Limb (tissue), 2 donors: ENCODE data around the gene GRK3.
A peak's percentile ranks its signal among the peaks of the same experiment; 100 is the strongest.

Source experiments
- DNase-seq, 2 donors: peaks; one replicate each; pipeline ENCODE4 v3.0.0-alpha.2; 2016; ENCODE audit errors: extremely low spot score in 2 of 2

Gene GRK3

GRCh38 chr22:25660336-25660735, 95.9 kb downstream of the GRK3 start:
- no peak for DNase-seq

- DNase-seq = peak in 1 of 2 donors; percentile 77
Measured at GRCh38 chr22:25661073-25661472, 96.6 kb downstream of the GRK3 start.

- DNase-seq = no peak
Measured at GRCh38 chr22:25663654-25664053, 99.2 kb downstream of the GRK3 start.

- DNase-seq = peak; percentile 35 to 58
Measured at GRCh38 chr22:25666308-25666707, 101.8 kb downstream of the GRK3 start.

- no peak for DNase-seq
Measured at GRCh38 chr22:25668437-25668836, 104.0 kb downstream of the GRK3 start.

- DNase-seq = no peak
Measured at GRCh38 chr22:25669253-25670069, 105.0 kb downstream of the GRK3 start.

GRCh38 chr22:25670070-25670461, 105.6 kb downstream of the GRK3 start:
- no peak for DNase-seq

- DNase-seq = no peak
Measured at GRCh38 chr22:25672289-25673084, 108.0 kb downstream of the GRK3 start.

- DNase-seq = no peak
Measured at GRCh38 chr22:25673713-25674112, 109.2 kb downstream of the GRK3 start.

- DNase-seq = no peak
Measured at GRCh38 chr22:25677631-25678030, 113.2 kb downstream of the GRK3 start.

GRCh38 chr22:25680051-25680450, 115.6 kb downstream of the GRK3 start:
- DNase-seq = no peak

GRCh38 chr22:25680956-25681355, 116.5 kb downstream of the GRK3 start:
- peak in 1 of 2 donors; percentile 65 for DNase-seq

GRCh38 chr22:25682109-25682508, 117.6 kb downstream of the GRK3 start:
- no peak for DNase-seq

GRCh38 chr22:25688627-25689026, 124.2 kb downstream of the GRK3 start:
- DNase-seq = no peak

- no peak for DNase-seq
Measured at GRCh38 chr22:25689631-25690030, 125.2 kb downstream of the GRK3 start.

- DNase-seq = no peak
Measured at GRCh38 chr22:25690798-25691197, 126.3 kb downstream of the GRK3 start.

- DNase-seq = no peak
Measured at GRCh38 chr22:25692397-25693267, 128.2 kb downstream of the GRK3 start.

GRCh38 chr22:25693268-25693565, 128.7 kb downstream of the GRK3 start:
- DNase-seq = no peak

- no peak for DNase-seq
Measured at GRCh38 chr22:25694196-25694907, 129.9 kb downstream of the GRK3 start.

GRCh38 chr22:25695146-25695545, 130.7 kb downstream of the GRK3 start:
- DNase-seq = no peak

- no peak for DNase-seq
Measured at GRCh38 chr22:25696763-25697162, 132.3 kb downstream of the GRK3 start.
